Measurements from ENCODE around the gene PTPRM. TPM values are rescaled to one million over a fixed set of nuclear protein-coding genes. Genes with fewer than 3 reads are reported as not detected.
A peak's percentile ranks its signal among the peaks of the same experiment; 100 is the strongest.

The PTPRM gene
- total RNA-seq, 1 donor from 2014 or later, result 13.9 TPM

DNA sequence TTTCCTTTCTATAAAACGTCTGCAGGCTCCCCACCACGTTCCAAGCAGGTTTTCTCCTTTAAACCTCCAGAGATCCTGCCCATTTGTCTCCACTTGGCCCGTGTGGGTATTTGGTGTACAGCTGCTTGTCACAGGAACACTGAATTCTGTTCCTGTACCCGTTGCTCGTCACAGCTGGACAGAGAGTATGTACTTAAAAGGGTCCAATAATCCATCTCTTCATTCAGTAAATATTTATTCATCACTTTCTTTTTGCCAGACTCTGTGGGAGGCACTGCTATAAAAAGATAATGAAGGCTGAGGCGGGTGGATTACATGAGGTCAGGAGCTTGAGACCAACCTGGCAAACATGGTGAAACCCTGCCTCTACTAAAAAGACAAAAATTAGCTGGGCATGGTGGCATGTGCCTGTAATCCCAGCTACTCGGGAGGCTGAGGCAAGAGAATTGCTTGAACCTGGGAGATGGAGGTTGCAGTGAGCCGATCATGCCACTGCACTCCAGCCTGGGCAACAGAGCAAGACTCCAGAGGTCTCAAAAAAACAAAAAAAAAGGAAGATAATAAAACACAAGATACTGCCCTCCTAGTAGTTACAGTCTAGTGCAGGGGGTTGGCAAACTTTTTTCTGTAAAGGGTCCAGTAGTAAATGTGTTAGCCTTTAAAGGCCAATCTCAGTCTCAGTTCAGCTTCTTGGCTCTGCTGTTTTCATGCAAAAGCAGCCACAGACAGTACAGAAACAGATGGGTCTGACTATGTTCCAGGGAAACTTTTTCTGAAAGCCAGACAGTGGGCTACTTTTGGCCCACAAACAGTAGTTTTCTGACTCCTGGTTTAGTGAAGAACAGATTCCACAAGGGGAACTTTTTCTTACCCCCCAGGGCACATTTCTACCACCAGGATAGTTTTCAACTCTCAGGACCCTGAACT lies 732.2 kb downstream of the PTPRM start:
- peaks cover 4% of the 10 kb centered on the region for H3K36me3 Mint-ChIP-seq
- no peaks in the 10 kb centered on the region for H3K27me3 Mint-ChIP-seq (ENCODE audit: insufficient read depth, low read depth)
- TF ChIP-seq EZH2phosphoT487 (IDR thresholded peaks at IDR 0.05) (no peak), EZH2 (IDR thresholded peaks at IDR 0.05) (no peak)
- TF ChIP-seq, protein P1, sequence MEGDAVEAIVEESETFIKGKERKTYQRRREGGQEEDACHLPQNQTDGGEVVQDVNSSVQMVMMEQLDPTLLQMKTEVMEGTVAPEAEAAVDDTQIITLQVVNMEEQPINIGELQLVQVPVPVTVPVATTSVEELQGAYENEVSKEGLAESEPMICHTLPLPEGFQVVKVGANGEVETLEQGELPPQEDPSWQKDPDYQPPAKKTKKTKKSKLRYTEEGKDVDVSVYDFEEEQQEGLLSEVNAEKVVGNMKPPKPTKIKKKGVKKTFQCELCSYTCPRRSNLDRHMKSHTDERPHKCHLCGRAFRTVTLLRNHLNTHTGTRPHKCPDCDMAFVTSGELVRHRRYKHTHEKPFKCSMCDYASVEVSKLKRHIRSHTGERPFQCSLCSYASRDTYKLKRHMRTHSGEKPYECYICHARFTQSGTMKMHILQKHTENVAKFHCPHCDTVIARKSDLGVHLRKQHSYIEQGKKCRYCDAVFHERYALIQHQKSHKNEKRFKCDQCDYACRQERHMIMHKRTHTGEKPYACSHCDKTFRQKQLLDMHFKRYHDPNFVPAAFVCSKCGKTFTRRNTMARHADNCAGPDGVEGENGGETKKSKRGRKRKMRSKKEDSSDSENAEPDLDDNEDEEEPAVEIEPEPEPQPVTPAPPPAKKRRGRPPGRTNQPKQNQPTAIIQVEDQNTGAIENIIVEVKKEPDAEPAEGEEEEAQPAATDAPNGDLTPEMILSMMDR (IDR thresholded peaks at IDR 0.05), result no peak
- H3K4me2 ChIP-seq, result no peak overlapping the region
- H3K27ac Mint-ChIP-seq, result no peak overlapping the region
- H3K9me3 ChIP-seq (ENCODE audit: low read depth), result no peaks in the 10 kb centered on the region
- H2AFZ ChIP-seq (replicated peaks), result no peak overlapping the region
- H3K4me1 Mint-ChIP-seq, result no peaks in the 10 kb centered on the region
- no peak overlapping the region for H3K27ac ChIP-seq
- no peaks in the 10 kb centered on the region for H4K20me1 ChIP-seq (ENCODE audit: low read depth)
- no peaks in the 10 kb centered on the region for H3K4me1 ChIP-seq
- H3K9me3 Mint-ChIP-seq, result no peaks in the 10 kb centered on the region
- no peaks in the 10 kb centered on the region for H3F3A ChIP-seq (ENCODE audit: low read depth)
- no peaks in the 10 kb centered on the region for H3K79me2 ChIP-seq (ENCODE audit: low read depth)
- no peaks in the 10 kb centered on the region for H3K36me3 ChIP-seq
- H3K4me3 ChIP-seq, result no peak overlapping the region
- no peak overlapping the region for H3K4me3 Mint-ChIP-seq
- no peak overlapping the region for H3K9ac ChIP-seq
- H3K27me3 ChIP-seq, result no peaks in the 10 kb centered on the region
- DNase-seq (ENCODE audit: low spot score), result no peak

DNA sequence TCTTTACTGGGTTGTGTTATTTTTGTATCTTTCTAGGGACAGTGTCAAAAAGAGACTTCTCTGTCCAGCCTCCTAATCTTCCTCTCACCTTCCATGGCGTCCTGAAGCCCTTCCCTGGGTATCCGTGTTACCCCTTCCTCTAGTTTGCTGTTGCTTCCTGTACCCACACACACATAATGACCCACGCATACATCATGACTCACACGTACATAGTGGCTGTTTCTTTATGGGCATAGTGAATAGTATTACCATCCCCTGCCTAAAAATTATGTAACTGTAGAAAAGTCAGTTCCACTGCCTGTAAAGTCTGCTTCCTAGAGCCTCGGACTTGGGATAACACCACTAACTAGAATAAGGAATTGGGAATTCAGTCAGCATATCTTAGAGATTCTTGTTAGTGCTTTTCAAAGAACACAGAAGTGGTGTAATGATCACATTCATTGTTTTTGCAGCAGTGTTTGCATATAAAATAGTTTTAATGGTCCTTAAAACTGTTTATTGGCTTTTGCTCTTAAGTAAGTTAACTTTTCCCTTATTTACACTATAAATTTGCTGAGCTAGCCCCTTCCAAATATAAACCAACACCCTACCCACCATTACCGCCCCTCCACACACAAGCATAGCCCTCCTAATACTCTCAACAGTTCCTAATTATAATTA lies 733.8 kb downstream of the PTPRM start:
- Mint-ChIP-seq H3K4me3 (no peak overlapping the region), H3K36me3 (peaks cover 4% of the 10 kb centered on the region), H3K4me1 (no peaks in the 10 kb centered on the region), H3K27ac (no peak overlapping the region), H3K9me3 (no peaks in the 10 kb centered on the region), H3K27me3 (ENCODE audit: insufficient read depth, low read depth) (no peaks in the 10 kb centered on the region)
- Histone ChIP-seq H3K9ac (no peak overlapping the region), H3K4me1 (no peaks in the 10 kb centered on the region), H3K4me3 (no peak overlapping the region), H3F3A (ENCODE audit: low read depth) (no peaks in the 10 kb centered on the region), H3K4me2 (no peak overlapping the region), H3K79me2 (ENCODE audit: low read depth) (no peaks in the 10 kb centered on the region), H3K36me3 (no peaks in the 10 kb centered on the region), H2AFZ (replicated peaks) (no peak overlapping the region), H3K9me3 (ENCODE audit: low read depth) (no peaks in the 10 kb centered on the region), H3K27me3 (no peaks in the 10 kb centered on the region), H4K20me1 (ENCODE audit: low read depth) (no peaks in the 10 kb centered on the region), H3K27ac (no peak overlapping the region)
- DNase-seq (ENCODE audit: low spot score), result no peak
- TF ChIP-seq EZH2phosphoT487 (IDR thresholded peaks at IDR 0.05) (no peak), EZH2 (IDR thresholded peaks at IDR 0.05) (no peak)
- TF ChIP-seq, protein P1 (IDR thresholded peaks at IDR 0.05), result no peak

GRCh38 chr18:8301427-8302172 lies 734.5 kb downstream of the PTPRM start:
- H3K9me3 ChIP-seq (ENCODE audit: low read depth), result no peaks in the 10 kb centered on the region
- H3K36me3 Mint-ChIP-seq, result peaks cover 4% of the 10 kb centered on the region
- no peaks in the 10 kb centered on the region for H3K27me3 Mint-ChIP-seq (ENCODE audit: insufficient read depth, low read depth)
- H3K27ac Mint-ChIP-seq, result no peak overlapping the region
- H3K27me3 ChIP-seq, result no peaks in the 10 kb centered on the region
- H4K20me1 ChIP-seq (ENCODE audit: low read depth), result no peaks in the 10 kb centered on the region
- H3K36me3 ChIP-seq, result no peaks in the 10 kb centered on the region
- H3K4me3 ChIP-seq, result no peak overlapping the region
- H3K4me2 ChIP-seq, result no peak overlapping the region
- H3K9me3 Mint-ChIP-seq, result no peaks in the 10 kb centered on the region
- no peak overlapping the region for H3K9ac ChIP-seq
- H3K4me1 ChIP-seq, result no peaks in the 10 kb centered on the region
- no peak overlapping the region for H3K4me3 Mint-ChIP-seq
- peak; percentile 30 for DNase-seq (ENCODE audit: low spot score)
- H3K4me1 Mint-ChIP-seq, result no peaks in the 10 kb centered on the region
- no peaks in the 10 kb centered on the region for H3K79me2 ChIP-seq (ENCODE audit: low read depth)
- H3K27ac ChIP-seq, result no peak overlapping the region
- no peak overlapping the region for H2AFZ ChIP-seq (replicated peaks)
- no peaks in the 10 kb centered on the region for H3F3A ChIP-seq (ENCODE audit: low read depth)
- TF ChIP-seq EZH2phosphoT487 (IDR thresholded peaks at IDR 0.05) (no peak), EZH2 (IDR thresholded peaks at IDR 0.05) (no peak)
- TF ChIP-seq, protein P1 (IDR thresholded peaks at IDR 0.05), result no peak

All from neural progenitor cell (in vitro differentiated cells).